HEK293 (cell line): ENCODE measurements around the gene CBLL1.

Experiments
- CTCF ChIA-PET: fragments of 350-600 bp; formaldehyde crosslinking; extraction: SDS; loops from one replicate; lab custom pipeline; 2021; ENCODE audit warnings: antibody characterized with exemption; lab: Yijun Ruan, JAX
- POLR2A ChIA-PET: fragments of 300-600 bp; formaldehyde crosslinking; extraction: SDS; loops from one replicate; lab custom pipeline; 2020; ENCODE audit warnings: antibody characterized with exemption, inconsistent platforms; lab: Yijun Ruan, JAX
- H3K27ac ChIP-seq: fragments of 200-500 bp; sonication (Bioruptor generic); 2 replicates; pipeline ENCODE4 v1.5.1; 2014; ENCODE audit warnings: low read depth, low read length, control low read depth, inconsistent platforms; ENCODE audit errors: extremely low read depth
- H3K36me3 ChIP-seq, 2 experiments: fragments of 200-500 bp in 1 of 2; sonication (Bioruptor generic) in 1 of 2; 1 replicate in 1 of 2; 2 replicates in 1 of 2; pipeline ENCODE4 v1.5.1; 2014 to 2017; ENCODE audit warnings: inconsistent platforms in 2 of 2, low read length in 2 of 2; ENCODE audit not compliant: control insufficient read depth in 2 of 2, insufficient read depth in 1 of 2
- H3K4me1 ChIP-seq: fragments of 200-500 bp; sonication (Bioruptor generic); 2 replicates; pipeline ENCODE4 v1.5.1; 2014; ENCODE audit warnings: mild to moderate bottlenecking, low read length, inconsistent platforms; ENCODE audit not compliant: control insufficient read depth, insufficient read depth
- H3K4me3 ChIP-seq: 2 replicates; pipeline ENCODE4 v1.5.1; 2011; ENCODE audit warnings: low read depth, mild to moderate bottlenecking, control low read depth, low read length, moderate library complexity
- H3K9me3 ChIP-seq: fragments of 200-500 bp; sonication (Bioruptor generic); 2 replicates; pipeline ENCODE4 v1.5.1; 2014; ENCODE audit warnings: low read depth, low read length, inconsistent platforms; ENCODE audit not compliant: control insufficient read depth, insufficient read depth
- HOXD13 ChIP-seq: sonication (generic); formaldehyde crosslinking; IDR thresholded peaks from 2 replicates; pipeline ENCODE4 v1.8.0; 2022; ENCODE audit warnings: missing genetic modification reagents, borderline replicate concordance
- KLF8 ChIP-seq: fragments of 450-650 bp; formaldehyde crosslinking; IDR thresholded peaks from 2 replicates; pipeline ENCODE4 v1.5.1; 2016; ENCODE audit warnings: missing biosample characterization, missing genetic modification characterization
- OSR2 ChIP-seq: fragments of 450-650 bp; formaldehyde crosslinking; IDR thresholded peaks from 2 replicates; pipeline ENCODE4 v1.5.1; 2016; ENCODE audit warnings: missing biosample characterization, missing genetic modification characterization
- TCF7L2 ChIP-seq: IDR thresholded peaks from 2 replicates; pipeline ENCODE4 v1.6.1; 2011; ENCODE audit warnings: low read depth, mild to moderate bottlenecking, inconsistent platforms, low read length, moderate library complexity, borderline replicate concordance
- ZBTB49 ChIP-seq: fragments of 450-650 bp; formaldehyde crosslinking; IDR thresholded peaks from 2 replicates; pipeline ENCODE4 v1.5.1; 2016; ENCODE audit warnings: missing biosample characterization, missing genetic modification characterization, low read depth
- ZNF148 ChIP-seq: fragments of 450-650 bp; formaldehyde crosslinking; IDR thresholded peaks from 2 replicates; pipeline ENCODE4 v1.5.0; 2017; ENCODE audit warnings: missing biosample characterization, missing genetic modification characterization, borderline replicate concordance
- ZNF18 ChIP-seq: fragments of 450-650 bp; formaldehyde crosslinking; IDR thresholded peaks from 2 replicates; pipeline ENCODE4 v1.5.1; 2016; ENCODE audit warnings: missing biosample characterization, missing genetic modification characterization
- ZNF211 ChIP-seq: fragments of 450-650 bp; formaldehyde crosslinking; IDR thresholded peaks from 2 replicates; pipeline ENCODE4 v1.5.1; 2016; ENCODE audit warnings: low read depth, missing biosample characterization, missing genetic modification characterization
- ZNF221 ChIP-seq: fragments of 450-650 bp; formaldehyde crosslinking; IDR thresholded peaks from 2 replicates; pipeline ENCODE4 v1.5.1; 2017; ENCODE audit warnings: missing biosample characterization, missing genetic modification characterization, borderline replicate concordance
- ZNF248 ChIP-seq: fragments of 450-650 bp; formaldehyde crosslinking; IDR thresholded peaks from 2 replicates; pipeline ENCODE4 v1.5.1; 2017; ENCODE audit warnings: missing biosample characterization, missing genetic modification characterization
- ZNF341 ChIP-seq: fragments of 450-650 bp; formaldehyde crosslinking; IDR thresholded peaks from 2 replicates; pipeline ENCODE4; 2016; ENCODE audit warnings: low read depth, missing biosample characterization, missing genetic modification characterization
- ZNF529 ChIP-seq: fragments of 450-650 bp; formaldehyde crosslinking; IDR thresholded peaks from 2 replicates; pipeline ENCODE4 v1.5.1; 2017; ENCODE audit warnings: missing genetic modification characterization, missing biosample characterization; ENCODE audit not compliant: insufficient replicate concordance
- ZNF561 ChIP-seq: fragments of 450-650 bp; IDR thresholded peaks from 2 replicates; pipeline ENCODE4 v1.5.1; 2018; ENCODE audit warnings: missing biosample characterization, missing genetic modification characterization, borderline replicate concordance
- ZXDB ChIP-seq: fragments of 450-650 bp; formaldehyde crosslinking; IDR thresholded peaks from 2 replicates; pipeline ENCODE4 v1.5.1; 2016; ENCODE audit warnings: missing biosample characterization, missing genetic modification characterization

CBLL1 gene

GRCh38 chr7:107712025-107712424 is 31.9 kb upstream of the CBLL1 start (continued):
- TF ChIP-seq HOXD13 (CRISPR knock-in tag), result no peak
- TF ChIP-seq, all 188 proteins: peak for 0

GRCh38 chr7:107712896-107713295 is 31.0 kb upstream of the CBLL1 start:
- Histone ChIP-seq H3K4me3 (no peak overlapping the region), H3K9me3 (no peaks in the 10 kb centered on the region), H3K36me3 (no peaks in the 10 kb centered on the region), H3K4me1 (no peaks in the 10 kb centered on the region), H3K27ac (no peak overlapping the region)
- POLR2A ChIA-PET, result no interaction called here
- no peak for TF ChIP-seq ZNF148
- CTCF ChIA-PET, result no interaction called here

GRCh38 chr7:107715531-107715930 is 28.4 kb upstream of the CBLL1 start:
- ChIA-PET POLR2A (interaction anchor here (0.6 kb wide), 1 partner anchor 26 kb away, joined by 3 read pairs; no protein-coding TSS in a partner anchor), CTCF (no interaction called here)

More at GRCh38 chr7:107715531-107715930, 28.4 kb upstream of the CBLL1 start:
- no peaks in the 10 kb centered on the region for H3K4me1 ChIP-seq
- no peaks in the 10 kb centered on the region for H3K36me3 ChIP-seq
- H3K9me3 ChIP-seq, result no peaks in the 10 kb centered on the region
- TF ChIP-seq ZNF248 (tag by site-specific recombination) (no peak), OSR2 (tag by site-specific recombination) (no peak), ZXDB (tag by site-specific recombination) (no peak), ZNF18 (tag by site-specific recombination) (no peak), ZNF211 (tag by site-specific recombination) (no peak), ZNF341 (tag by site-specific recombination) (no peak), ZBTB49 (tag by site-specific recombination) (no peak), ZNF221 (tag by site-specific recombination) (no peak), ZNF561 (tag by site-specific recombination) (no peak), TCF7L2 (no peak), KLF8 (tag by site-specific recombination) (no peak), ZNF529 (tag by site-specific recombination) (no peak)
- no peak overlapping the region for H3K27ac ChIP-seq
- no peak overlapping the region for H3K4me3 ChIP-seq
